Hematopoietic multipotent progenitor cell treated with erythropoietin and hydrocortisone succinate and interleukin-3 and kit ligand, for 6 days (in vitro differentiated cells): ENCODE results near the gene NLRP12.
"Not testable (repeated sequence)": the region's sequence is repeated elsewhere in the genome, so short reads cannot be mapped to it uniquely, and the experiment has no call there.

Source experiments
- DNase-seq: peaks from one replicate; pipeline ENCODE4 v3.0.0-alpha.2; 2015

NLRP12 gene, protein sequence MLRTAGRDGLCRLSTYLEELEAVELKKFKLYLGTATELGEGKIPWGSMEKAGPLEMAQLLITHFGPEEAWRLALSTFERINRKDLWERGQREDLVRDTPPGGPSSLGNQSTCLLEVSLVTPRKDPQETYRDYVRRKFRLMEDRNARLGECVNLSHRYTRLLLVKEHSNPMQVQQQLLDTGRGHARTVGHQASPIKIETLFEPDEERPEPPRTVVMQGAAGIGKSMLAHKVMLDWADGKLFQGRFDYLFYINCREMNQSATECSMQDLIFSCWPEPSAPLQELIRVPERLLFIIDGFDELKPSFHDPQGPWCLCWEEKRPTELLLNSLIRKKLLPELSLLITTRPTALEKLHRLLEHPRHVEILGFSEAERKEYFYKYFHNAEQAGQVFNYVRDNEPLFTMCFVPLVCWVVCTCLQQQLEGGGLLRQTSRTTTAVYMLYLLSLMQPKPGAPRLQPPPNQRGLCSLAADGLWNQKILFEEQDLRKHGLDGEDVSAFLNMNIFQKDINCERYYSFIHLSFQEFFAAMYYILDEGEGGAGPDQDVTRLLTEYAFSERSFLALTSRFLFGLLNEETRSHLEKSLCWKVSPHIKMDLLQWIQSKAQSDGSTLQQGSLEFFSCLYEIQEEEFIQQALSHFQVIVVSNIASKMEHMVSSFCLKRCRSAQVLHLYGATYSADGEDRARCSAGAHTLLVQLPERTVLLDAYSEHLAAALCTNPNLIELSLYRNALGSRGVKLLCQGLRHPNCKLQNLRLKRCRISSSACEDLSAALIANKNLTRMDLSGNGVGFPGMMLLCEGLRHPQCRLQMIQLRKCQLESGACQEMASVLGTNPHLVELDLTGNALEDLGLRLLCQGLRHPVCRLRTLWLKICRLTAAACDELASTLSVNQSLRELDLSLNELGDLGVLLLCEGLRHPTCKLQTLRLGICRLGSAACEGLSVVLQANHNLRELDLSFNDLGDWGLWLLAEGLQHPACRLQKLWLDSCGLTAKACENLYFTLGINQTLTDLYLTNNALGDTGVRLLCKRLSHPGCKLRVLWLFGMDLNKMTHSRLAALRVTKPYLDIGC

DNA sequence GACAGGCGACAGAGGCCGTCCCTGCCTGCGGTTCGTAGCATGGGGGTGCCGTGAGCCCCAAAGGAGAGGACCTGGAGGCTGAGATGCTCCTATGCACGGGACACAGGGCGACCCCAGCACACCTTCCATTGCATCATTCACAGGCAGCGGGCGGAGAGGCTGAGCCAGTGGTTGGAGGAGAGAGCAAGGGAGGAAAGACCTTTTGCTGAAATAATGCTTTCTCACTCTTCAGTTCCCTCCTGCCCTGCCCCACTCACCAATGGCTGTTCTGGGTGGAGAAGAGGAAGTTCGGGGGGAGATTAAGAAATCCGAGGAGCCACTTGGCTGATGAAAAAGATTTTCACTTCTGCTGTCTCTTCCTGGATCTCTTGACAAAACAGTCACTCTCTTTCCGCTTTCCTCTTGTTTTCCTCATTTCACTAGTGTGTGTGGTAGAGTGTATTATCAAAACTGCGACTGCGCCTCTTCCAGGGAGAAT is at the start of gene NLRP12:
Gene NLRP12, minus strand, starts transcription at position 181 of the 478 bp plus-strand sequence. Its CDS starts 140 bp downstream, at position 41.
- peak; percentile 75 for DNase-seq

DNA sequence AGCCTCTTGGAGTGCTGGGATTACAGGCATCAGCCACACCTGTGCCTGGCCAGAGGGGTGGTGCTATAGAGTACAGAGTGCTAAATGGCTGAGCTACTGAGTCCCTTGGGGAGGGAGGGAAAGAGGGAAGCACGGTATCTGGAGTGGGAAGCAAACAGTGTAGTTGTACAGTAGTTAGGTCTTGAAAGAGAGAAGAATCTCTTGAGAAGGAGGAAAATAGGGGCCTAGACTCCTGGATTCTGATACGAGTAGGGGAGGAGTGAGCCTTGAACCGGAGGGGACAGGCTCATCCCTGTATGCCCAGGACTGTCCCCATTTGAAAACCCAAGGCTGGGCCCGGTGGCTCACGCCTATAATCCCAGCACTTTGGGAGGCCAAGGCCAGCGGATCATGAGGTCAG is 48.6 kb upstream of the NLRP12 start:
- DNase-seq, result no peak

DNA sequence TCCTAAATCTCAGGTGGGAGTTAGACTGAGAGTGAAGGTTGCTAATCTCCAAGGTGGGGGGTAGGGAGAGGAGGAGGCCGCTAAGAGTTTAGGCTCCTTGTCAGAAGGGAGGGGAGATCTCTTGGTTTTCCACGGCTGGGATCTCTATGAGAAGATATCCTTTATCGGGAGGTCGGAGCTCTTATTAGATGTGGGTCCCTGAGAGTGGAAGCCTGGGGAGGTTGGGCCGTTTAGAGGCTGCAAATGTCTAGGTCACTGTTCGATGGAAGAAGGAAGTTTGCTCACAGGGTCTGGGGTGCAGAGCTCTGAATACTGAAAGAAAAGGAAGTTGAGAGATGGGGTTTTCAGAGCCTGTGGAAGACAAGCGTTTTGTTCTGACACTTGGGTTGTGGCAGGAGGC is 47.3 kb upstream of the NLRP12 start:
- DNase-seq, result peak; percentile 63

DNA sequence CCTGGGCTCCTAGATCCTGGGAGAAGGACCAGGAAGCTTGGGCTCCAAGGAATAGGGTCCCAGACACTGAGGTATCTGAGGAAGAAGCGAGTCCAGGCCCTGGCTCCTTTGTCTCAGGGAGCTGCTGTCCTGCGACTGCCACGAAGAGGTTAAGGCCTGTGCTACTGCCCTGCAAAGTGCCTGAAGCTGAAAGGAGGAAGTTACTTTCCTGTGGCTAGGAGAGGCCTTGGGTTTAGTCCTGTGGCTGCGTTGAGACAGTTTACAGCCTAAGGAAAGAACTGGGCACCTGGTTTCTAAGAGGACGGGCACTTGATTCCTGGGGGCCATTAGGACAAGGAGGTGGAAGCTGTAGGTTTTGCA is 46.4 kb upstream of the NLRP12 start:
- peak; percentile 86 for DNase-seq

DNA sequence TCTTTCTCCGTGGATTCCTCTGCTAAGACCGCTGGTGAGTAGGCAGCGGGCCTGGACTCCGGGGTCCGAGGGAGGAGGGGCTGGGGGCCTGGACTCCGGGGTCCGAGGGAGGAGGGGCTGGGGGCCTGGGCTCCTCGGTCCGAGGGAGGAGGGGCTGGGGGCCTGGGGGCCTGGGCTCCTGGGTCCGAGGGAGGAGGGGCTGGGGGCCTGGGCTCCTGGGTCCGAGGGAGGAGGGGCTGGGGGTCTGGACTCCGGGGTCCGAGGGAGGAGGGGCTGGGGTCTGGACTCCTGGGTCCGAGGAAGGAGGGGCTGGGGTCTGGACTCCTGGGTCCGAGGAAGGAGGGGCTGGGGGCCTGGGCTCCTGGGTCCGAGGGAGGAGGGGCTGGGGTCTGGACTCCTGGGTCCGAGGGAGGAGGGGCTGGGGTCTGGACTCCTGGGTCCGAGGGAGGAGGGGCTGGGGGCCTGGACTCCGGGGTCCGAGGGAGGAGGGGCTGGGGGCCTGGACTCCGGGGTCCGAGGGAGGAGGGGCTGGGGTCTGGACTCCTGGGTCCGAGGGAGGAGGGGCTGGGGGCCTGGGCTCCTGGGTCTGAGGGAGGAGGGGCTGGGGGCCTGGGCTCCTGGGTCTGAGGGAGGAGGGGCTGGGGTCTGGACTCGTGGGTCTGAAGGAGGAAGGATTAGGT is 45.8 kb upstream of the NLRP12 start:
- DNase-seq, result not testable (repeated sequence)

DNA sequence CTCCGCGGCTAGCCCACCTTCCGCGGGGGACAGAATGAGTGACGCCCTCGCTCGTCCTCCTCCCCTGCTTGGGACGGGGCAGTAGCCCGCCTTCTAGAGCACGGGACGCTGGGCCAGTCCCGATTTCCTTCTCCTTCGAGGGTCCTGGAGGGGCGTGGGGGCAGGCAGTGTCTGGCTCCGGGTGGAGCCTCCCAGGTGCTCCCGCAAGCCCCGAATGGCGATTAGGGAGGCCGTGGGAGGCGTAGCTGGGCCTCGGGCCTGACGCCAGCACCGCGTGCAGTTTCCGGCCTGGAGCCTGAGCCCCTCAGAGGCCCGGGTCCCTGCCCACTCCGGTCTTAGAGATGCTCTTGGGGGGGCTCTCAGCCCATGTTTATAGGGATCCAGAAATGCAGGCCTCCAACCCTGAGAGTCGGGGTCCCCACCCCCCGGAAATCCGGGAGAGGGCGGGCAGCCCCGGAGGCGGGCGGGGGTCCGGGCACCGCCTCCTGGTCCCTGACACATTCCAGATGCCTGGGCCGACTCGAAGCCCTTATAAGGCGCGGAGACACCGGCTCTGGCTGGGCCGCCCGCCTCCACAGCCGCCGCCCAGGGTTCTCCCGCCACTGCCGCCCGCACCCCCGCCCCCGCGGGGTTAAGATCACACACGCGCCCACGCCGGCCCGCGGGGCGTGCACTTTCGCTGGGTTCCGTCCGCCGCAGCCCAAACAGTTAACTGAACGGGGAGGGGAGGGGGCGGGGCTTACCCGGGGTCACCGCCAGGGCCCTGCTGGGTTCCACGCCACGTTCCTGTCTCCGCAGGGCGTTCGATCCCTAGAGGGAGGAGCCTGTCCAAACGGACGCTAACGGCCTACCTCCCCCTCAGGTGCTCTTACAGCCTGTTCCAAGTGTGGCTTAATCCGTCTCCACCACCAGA is 45.0 kb upstream of the NLRP12 start:
- peak; percentile 92 for DNase-seq

DNA sequence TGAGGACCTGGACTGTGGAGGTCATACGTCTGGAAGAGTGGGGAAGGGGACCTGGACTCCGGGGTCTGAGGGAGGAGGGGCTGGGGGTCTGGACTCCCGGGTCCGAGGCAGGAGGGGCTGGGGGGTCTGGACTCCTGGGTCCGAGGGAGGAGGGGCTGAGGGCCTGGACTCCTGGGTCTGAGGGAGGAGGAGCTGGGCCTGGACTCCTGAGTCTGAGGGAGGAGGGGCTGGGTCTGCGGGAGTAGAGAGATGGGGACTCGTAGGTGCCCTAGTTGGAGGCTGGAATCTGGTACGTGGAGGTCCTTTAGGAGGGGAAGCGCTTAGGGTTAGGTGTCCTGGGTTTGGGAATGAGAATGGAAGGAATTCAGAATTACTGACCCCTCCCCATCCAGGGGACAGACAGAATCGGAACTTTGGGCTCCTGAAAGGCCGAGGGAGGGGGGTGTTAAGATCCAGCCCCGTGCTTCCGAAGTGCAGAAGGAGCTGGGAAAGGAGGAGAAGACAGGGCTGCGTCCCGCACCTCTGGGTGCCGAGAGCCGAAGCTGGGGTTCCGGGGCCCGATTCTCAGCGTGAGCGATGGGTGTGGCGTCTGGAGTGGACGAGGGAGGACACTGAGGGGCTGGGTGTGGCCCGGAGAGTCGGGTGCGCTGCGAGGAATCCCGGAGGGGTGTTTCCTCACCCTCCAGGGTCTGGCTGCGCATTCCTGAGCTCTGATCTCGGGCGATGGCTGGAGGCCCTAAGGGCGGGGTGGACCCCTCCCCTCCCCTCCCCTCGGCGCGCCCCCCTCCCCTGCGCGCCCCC is 44.2 kb upstream of the NLRP12 start:
- DNase-seq, result peak; percentile 47

DNA sequence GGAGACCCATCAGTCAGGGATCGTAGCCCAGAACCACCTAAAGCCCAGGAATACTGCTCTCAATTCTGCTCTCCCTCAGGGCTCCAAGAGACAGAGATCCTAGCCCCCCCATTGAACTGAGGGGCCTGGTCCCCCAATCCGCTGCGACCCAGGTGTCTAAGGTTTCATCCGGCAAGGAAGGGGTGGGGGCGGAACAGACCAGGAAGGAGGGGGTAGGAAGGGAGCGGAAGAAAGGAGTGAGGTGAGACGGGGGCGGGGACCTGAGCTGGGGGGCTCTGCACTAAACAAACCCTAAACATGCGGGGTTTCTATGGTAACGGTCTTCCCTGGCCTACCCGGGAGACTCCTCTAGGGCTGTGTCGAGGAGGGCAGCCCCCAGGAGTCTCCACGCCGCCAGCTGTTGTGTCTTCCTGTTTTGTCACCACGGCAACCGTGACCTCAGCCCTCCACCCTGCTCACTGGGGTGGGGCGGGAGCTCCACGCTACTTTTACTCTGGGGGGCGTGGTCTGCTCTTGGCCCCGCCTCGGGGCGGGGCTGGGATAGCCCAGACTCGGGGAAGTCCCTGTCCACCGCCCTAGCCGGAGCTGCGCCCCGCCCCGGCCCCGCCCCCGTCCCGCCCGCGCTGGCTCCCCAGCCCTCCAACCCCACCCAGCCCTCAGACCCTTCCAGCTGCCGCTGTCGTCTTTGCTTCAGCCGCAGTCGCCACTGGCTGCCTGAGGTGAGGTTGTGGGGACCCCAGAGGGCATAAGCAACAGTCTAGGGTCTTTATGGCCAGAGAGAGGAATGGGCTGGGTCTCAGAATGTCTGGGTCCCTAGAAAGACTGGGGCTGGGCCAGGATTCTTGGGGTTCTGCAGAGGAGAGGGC is 43.3 kb upstream of the NLRP12 start, which contains the start of gene MYADM:
Gene MYADM, plus strand, starts transcription at position 659 of the 866 bp plus-strand sequence. CDS start 5,647 bp downstream, outside the sequence.
- peak; percentile 97 for DNase-seq

DNA sequence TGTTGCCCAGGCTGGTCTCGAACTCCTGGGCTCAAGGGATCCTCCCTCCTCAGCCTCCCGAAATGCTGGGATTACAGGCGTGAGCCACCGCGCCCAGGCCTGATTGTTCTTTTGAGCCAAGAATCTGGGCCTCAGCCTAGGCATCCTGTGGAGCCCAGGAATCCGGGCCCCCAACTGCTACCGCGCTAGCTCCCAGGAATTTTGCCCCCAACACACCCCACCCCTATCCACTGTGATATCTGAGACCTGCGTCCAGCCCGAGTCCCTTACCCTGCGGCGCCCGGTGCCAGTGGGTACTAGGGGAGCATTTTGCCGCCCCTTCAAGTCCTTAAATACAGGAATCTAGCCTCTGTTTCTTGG is 42.7 kb upstream of the NLRP12 start:
- DNase-seq, result no peak

DNA sequence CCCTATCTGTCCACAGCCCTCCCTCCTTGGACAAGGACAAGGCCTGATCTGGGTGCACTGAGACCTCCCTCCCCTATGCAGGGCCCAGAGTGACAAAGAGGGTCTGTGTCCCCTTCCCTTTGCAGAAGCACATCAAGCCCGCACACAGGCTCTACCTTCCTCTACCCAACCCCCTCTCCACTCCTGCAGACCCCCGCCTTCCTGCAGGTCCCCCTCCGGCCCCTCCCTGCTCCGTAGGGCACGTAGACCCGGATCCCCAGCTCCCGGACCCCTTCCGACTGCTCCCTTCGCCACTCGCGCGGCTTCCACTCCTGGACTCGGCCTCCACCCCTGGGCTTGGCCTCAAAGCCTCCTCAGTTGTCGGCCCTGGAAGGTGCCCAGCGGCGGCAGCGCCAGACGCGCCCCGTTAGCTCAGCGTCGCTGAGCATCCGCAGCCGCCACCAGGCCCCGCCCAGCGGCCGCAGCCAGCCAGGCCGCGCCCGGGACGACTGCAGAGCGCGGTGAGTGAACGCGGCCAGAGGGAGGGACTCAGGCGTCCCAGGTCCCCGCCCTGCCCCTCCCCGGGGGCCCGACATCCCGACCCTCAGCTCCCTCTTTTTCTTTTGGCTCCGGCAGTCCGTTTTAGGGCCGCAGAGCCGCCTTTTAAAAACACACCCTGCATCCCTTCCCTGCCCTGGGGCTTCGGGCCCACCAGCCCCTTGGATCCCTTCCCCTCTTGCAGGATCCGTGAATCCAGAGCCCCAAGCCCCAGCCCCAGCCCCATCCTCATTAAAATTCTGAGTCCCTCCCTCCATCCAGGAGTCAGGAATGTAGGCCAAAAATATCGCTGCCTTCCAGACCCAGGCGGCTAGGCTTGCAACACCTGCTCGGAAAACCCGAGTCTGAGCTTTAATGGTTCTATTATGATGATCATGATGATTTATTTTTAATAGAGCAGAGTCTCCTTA is 42.1 kb upstream of the NLRP12 start:
- DNase-seq, result peak; percentile 76

DNA sequence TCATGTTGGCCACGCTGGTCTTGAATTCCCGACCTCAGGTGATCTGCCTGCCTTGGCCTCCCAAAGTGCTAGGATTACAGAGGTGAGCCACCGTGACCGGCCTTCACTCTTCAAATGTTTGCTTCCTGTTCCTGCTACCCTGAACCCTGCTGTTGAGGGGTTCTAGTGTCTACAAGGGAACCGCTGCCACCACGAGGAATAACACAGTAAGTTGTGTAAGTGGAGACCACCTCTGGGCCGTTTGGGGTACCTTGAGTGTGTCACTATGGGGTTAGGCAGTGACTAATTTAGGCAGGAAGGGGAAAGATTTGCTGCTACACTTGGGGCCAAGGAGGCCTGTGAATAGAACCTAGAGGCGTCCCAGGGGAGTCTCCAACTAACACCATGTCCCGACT is 41.4 kb upstream of the NLRP12 start:
- DNase-seq, result no peak

DNA sequence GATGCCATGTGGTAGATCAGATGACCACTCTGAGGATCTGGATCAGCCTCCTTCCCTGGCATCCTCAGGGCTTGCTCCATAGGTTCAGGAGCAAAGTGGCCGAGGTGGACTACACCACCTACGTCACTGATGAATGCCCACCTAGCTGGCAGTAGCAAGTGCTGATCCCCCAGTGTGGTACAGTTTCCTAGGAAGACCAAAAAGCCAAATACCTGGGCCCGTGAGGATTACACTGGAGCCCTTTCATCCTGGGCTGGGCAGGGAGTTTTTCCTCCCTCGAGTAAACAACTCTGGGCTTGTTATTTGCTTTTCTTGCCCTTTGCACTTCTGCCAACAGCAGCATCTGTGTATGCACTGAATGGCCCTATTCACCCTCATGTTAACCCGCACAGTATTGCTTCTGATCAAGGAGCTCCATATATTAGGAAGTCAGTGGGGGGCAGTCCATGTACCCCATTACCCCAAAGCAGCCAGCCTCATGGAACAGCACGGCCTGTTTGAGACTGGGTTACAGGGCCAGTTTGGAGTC is 40.3 kb upstream of the NLRP12 start:
- no peak for DNase-seq

DNA sequence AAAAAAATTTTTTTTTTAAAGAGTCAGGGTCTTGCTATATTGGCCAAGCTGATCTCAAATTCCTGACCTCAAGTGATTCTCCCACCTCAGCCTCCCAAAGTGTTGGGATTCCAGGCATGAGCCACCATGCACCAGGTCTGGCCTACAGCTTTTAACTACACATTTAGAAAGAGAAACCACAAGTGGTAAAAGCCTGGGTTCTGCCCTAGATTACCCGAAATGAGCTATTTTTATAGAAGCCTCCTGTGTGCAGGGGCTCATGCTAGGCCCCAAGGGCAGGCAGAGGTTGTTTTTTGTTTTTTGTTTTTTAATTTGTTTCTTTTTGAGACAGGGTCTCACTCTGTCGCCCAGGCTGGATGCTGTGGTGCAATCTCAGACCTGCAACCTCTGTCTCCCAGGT is 29.6 kb upstream of the NLRP12 start:
- no peak for DNase-seq

DNA sequence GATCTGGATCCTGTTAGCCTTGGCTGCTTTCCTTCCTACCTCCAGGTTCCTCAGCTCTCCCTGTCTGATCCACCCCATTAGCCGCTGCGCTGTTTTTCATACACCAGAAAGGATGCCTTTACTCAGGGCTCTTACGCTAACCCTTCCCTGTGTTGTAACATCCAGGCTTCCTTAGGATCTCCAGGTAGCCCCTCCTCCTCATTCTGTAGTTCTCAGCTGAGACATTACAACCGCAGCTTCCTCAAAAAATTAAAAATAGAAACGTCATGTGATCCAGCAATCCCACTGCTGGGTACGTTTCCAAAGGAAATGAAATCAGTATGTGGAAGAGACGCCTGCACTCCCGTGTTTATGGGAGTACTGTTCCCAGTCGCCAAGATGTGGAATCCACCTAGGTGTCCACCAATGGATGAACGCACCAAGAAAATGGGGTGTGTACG is 25.1 kb upstream of the NLRP12 start:
- peak; percentile 6 for DNase-seq

DNA sequence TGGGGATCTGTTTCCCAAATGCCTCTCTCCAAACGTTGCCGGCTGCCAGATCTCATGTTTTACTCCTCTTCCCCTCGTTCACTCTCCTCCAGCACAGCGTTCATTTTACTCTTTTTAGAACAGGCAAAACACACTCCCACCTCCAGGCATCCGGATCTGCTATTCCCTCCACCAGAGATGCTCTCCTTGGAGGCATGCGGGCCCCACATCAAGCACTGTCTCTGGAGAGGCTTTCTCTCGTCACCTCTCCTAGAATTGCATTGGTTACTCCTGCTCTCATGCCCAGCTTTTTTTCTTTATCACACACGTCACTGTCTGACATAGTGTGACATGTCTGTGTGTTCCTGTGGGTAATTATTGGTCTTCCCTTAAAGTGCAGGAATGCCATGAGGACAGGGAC is 23.4 kb upstream of the NLRP12 start:
- DNase-seq, result no peak

DNA sequence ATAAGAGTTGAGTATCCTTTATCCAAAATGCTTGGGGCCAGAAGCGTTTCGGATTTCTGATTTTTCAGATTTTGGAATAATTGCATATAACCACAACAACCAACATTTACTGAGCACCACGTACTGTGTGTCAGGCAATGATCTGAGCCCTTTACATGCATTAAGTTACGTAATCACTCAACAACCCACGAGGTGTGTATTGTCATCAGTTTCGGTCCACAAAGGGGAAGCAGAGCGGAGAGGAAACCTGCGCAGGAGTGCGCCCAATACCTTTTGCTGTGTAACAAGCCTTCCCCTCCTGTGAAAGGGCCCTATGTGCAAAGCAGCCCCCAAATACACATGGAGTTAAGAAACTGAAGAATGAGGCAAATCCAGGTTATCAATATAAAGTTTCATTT is 20.7 kb upstream of the NLRP12 start:
- DNase-seq, result no peak

DNA sequence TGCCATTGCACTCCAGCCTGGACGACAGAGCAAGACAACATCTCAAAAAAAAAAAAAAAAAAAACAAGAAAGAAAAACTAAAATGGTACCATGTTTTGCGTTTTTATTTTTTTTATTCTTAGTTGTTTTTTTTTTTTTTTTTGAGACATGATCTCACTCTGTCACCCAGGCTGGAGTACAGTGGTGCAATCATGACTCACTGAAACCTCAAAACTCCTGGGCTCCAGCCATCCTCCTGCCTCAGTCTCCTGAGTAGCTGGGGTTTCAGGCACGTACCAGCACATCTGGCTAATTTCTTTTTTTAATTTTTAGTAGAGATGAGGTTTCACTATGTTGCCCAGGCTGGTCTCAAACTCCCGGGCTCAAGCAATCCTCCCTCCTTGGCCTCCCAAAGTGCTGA is 16.8 kb upstream of the NLRP12 start:
- not testable (repeated sequence) for DNase-seq

DNA sequence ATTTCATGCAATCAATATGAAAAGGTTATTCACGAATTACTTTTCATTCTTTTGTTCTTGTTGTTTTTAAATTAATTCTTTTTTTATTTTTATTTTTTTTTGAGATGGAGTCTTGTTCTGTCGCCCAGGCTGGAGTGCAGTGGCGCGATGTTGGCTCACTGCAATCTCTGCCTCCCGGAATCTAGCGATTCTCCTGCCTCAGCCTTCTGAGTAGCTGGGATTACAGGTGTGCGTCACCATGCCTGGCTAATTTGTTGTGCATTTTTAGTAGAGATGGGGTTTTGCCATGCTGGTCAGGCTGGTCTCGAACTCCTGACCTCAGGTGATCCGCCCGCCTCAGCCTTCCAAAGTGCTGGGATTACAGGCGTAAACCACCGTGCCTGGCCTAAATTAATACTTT is 16.1 kb upstream of the NLRP12 start:
- not testable (repeated sequence) for DNase-seq
